Chondrocyte (in vitro differentiated cells): ENCODE measurements around the gene IL1A. TPM values are rescaled to one million over a fixed set of nuclear protein-coding genes. Genes with fewer than 3 reads are reported as not detected.

Experiments
- DNase-seq: peaks from one replicate; pipeline ENCODE4 v3.0.0; 2021; ENCODE audit warnings: mixed read lengths, low spot score
- H3K27ac Mint-ChIP-seq: one replicate; pipeline ENCODE4 v1.8.0; 2021; ENCODE audit warnings: mild to moderate bottlenecking, moderate library complexity, mixed read lengths; ENCODE audit not compliant: unreplicated experiment
- H3K27me3 Mint-ChIP-seq: 2 replicates; pipeline ENCODE4 v1.8.0; 2021; ENCODE audit warnings: low read depth, mixed read lengths
- H3K36me3 Mint-ChIP-seq: 2 replicates; pipeline ENCODE4 v1.8.0; 2021; ENCODE audit warnings: low read depth, mixed read lengths
- H3K4me1 Mint-ChIP-seq: 2 replicates; pipeline ENCODE4 v1.8.0; 2021; ENCODE audit warnings: low read depth, mild to moderate bottlenecking, mixed read lengths
- H3K4me3 Mint-ChIP-seq: one replicate; pipeline ENCODE4 v1.8.0; 2021; ENCODE audit warnings: mild to moderate bottlenecking, moderate library complexity, mixed read lengths; ENCODE audit not compliant: unreplicated experiment
- H3K9me3 Mint-ChIP-seq: 2 replicates; pipeline ENCODE4 v1.8.0; 2021; ENCODE audit warnings: low read depth, mixed read lengths
- total RNA-seq: library from RNA; stranded (reverse); gene quantifications from 3 replicates; pipeline ENCODE4 v1.2.1, GENCODE V29; 2021
- TF ChIP-seq, protein P1 (sequence below): fragments of 200-600 bp; sonication (generic); IDR thresholded peaks from 2 replicates; pipeline ENCODE4 v1.5.0; 2021; ENCODE audit warnings: antibody characterized with exemption, mild to moderate bottlenecking, moderate library complexity

Gene IL1A
- total RNA-seq, 1 donor from 2014 or later: not detected

DNA sequence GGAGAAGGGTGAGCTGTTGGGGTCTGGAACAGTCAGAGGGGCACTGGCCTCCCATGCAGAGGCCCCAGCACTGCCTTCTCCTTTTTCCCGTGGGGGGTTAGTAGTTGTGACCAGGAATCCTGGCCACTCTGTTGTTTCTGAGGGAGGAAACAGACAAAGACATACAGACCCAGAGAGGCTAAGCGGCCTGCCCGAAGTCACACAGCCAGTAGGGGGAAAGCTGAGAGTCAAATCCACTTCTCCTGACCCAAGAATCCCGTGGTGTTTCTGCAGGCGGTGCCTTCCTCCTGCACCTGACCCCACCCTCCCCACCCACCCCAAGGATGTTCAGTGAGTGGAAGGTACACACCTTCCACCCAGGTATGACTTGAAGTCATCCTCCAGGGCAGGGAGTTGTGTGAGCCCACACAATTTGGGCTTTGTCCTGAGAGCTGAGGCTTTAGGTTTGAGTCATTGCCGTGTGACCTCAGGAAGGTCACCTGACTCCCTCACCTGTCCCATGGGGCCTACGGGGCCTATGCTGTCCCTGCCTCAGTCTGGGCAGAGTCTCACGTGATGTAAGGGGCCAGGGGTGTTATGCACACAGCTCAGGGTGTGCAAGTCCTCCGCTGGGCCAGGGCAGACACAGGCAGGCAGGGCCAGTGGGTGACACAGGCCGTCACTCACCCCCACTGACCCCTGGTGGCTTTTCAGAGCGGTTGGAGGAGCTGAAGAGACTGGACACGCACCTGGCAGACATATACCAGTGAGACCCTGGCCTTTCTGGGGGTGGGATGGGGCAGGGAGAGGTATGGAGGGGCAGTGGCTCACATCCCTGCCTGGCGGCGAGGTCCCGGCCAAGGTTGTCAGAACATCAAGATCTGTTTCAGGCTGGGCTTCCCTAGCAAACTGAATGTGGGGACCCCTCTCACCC is 58.5 kb downstream of the IL1A start:
- H3K9me3 Mint-ChIP-seq: no peaks in the 10 kb centered on the region
- no peaks in the 10 kb centered on the region for H3K27me3 Mint-ChIP-seq
- H3K27ac Mint-ChIP-seq: no peak overlapping the region
- no peak for DNase-seq
- H3K36me3 Mint-ChIP-seq: no peaks in the 10 kb centered on the region
- TF ChIP-seq, protein P1, sequence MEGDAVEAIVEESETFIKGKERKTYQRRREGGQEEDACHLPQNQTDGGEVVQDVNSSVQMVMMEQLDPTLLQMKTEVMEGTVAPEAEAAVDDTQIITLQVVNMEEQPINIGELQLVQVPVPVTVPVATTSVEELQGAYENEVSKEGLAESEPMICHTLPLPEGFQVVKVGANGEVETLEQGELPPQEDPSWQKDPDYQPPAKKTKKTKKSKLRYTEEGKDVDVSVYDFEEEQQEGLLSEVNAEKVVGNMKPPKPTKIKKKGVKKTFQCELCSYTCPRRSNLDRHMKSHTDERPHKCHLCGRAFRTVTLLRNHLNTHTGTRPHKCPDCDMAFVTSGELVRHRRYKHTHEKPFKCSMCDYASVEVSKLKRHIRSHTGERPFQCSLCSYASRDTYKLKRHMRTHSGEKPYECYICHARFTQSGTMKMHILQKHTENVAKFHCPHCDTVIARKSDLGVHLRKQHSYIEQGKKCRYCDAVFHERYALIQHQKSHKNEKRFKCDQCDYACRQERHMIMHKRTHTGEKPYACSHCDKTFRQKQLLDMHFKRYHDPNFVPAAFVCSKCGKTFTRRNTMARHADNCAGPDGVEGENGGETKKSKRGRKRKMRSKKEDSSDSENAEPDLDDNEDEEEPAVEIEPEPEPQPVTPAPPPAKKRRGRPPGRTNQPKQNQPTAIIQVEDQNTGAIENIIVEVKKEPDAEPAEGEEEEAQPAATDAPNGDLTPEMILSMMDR: no peak
- H3K4me3 Mint-ChIP-seq: no peak overlapping the region
- peaks cover 16% of the 10 kb centered on the region for H3K4me1 Mint-ChIP-seq

DNA sequence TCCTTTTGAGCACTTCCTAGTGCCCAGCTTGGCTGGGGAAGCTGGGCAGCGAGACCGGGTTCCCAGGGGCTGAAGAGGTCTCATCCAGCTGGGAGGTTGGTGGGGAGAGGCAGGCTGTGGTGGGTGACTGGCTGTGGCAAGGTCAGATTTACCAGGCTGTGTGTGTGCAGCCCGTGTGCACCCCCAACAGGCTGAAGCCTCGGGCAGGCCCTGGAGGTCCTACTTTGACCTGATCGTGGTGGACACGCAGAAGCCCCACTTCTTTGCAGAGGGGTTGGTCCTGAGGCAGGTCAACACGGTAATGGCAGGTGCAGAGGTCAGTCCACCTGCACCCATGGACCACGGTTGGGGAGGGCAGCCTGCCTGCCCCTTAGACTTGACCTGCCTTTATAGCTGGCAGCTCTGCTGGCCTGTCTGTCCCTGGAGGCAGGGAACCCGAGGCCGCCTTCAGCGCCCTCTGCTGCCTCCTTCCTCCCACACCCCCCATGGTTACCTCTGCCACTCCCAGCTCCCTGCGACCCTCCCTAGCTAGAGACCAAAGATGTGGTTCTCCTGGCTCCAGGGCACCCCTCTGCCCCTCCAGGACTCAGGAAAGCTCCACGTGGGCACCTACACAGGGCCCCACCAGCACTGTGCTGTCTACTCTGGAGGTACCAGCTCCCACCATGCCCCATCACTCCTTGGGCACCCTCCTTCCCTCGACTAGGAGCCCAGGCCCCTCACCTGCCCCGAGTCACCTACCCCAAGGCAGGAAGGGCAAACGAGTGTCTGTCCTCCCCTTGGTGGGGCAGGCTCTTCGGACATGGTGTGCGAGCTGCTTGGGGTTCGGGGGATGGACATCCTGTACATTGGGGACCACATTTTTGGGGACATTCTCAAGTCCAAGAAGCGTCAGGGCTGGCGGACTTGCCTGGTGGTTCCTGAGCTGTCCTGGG is 59.4 kb downstream of the IL1A start:
- Mint-ChIP-seq H3K27me3 (no peaks in the 10 kb centered on the region), H3K9me3 (no peaks in the 10 kb centered on the region), H3K36me3 (no peaks in the 10 kb centered on the region), H3K27ac (no peak overlapping the region), H3K4me1 (peaks cover 11% of the 10 kb centered on the region), H3K4me3 (no peak overlapping the region)
- TF ChIP-seq, protein P1: peak; percentile 39
- no peak for DNase-seq

DNA sequence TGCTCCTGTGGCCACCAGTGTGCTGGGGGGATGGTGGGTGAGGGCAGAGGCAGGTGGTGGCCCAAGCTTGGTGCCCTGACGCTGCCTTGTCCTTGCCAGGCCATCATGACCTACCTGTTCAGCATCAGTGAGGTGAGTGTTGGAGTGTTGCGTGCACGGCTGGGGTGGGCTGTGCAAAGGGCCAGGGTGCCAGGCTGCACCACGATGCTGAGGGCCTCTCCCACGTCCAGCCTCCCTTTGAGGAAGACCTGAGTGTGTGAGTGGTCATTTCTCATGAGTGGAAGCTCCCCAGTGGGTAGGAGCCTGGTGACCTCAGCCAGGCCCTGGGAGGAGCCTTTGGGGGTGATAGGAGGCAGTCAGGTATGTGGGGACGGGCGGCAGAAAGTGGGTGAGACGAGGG is 60.3 kb downstream of the IL1A start:
- Mint-ChIP-seq H3K4me3 (no peak overlapping the region), H3K27me3 (no peaks in the 10 kb centered on the region), H3K27ac (no peak overlapping the region), H3K9me3 (no peaks in the 10 kb centered on the region), H3K4me1 (peaks cover 11% of the 10 kb centered on the region), H3K36me3 (no peaks in the 10 kb centered on the region)
- DNase-seq: no peak
- TF ChIP-seq, protein P1: no peak

Other genes starting within 250 kb of the IL1A start
- 12.1 to 17.7 TPM (median 15.0 TPM) in 3 replicates for gene POLR1B, start 242.0 kb downstream of the IL1A start, total RNA-seq
- gene CHCHD5, start 199.9 kb downstream of the IL1A start, total RNA-seq: 16.9 to 22.7 TPM (median 22.4 TPM) in 3 replicates
- gene SLC20A1, start 138.6 kb downstream of the IL1A start, total RNA-seq: 62.2 to 94.5 TPM (median 63.0 TPM) in 3 replicates
- gene NT5DC4, start 63.5 kb downstream of the IL1A start, total RNA-seq: not detected in 3 replicates
- 3.4 to 6.1 TPM (median 5.1 TPM) in 3 replicates for gene CKAP2L, start 19.9 kb downstream of the IL1A start, total RNA-seq
- not detected in 3 replicates for gene IL1B, start 52.3 kb upstream of the IL1A start, total RNA-seq
- not detected in 3 replicates for gene IL37, start 126.7 kb upstream of the IL1A start, total RNA-seq
- gene IL36G, start 193.5 kb upstream of the IL1A start, total RNA-seq: not detected in 3 replicates
- gene IL36A, start 221.0 kb upstream of the IL1A start, total RNA-seq: not detected in 3 replicates